Transverse colon (tissue), 4 donors: Measurements from ENCODE around the gene ISG20.

Experiments
- POLR2AphosphoS5 ChIP-seq, 3 donors: sonication (generic); formaldehyde crosslinking; IDR thresholded peaks; one replicate each; pipeline ENCODE4 v1.6.1; 2016; ENCODE audit warnings: antibody characterized with exemption in 3 of 3
- TF ChIP-seq, protein P1 (sequence below), 5 experiments: fragments of 200-600 bp in 3 of 5; fragments of 450-650 bp in 2 of 5; sonication (generic) in 3 of 5; IDR thresholded peaks; 1 replicate in 2 of 5; 2 replicates in 3 of 5; pipeline ENCODE4 v1.5.1; 2016 to 2017; ENCODE audit warnings: antibody characterized with exemption in 5 of 5, inconsistent platforms in 3 of 5, mild to moderate bottlenecking in 2 of 5, moderate library complexity in 1 of 5

- TF ChIP-seq, protein P1, sequence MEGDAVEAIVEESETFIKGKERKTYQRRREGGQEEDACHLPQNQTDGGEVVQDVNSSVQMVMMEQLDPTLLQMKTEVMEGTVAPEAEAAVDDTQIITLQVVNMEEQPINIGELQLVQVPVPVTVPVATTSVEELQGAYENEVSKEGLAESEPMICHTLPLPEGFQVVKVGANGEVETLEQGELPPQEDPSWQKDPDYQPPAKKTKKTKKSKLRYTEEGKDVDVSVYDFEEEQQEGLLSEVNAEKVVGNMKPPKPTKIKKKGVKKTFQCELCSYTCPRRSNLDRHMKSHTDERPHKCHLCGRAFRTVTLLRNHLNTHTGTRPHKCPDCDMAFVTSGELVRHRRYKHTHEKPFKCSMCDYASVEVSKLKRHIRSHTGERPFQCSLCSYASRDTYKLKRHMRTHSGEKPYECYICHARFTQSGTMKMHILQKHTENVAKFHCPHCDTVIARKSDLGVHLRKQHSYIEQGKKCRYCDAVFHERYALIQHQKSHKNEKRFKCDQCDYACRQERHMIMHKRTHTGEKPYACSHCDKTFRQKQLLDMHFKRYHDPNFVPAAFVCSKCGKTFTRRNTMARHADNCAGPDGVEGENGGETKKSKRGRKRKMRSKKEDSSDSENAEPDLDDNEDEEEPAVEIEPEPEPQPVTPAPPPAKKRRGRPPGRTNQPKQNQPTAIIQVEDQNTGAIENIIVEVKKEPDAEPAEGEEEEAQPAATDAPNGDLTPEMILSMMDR (IDR thresholded peaks at IDR 0.05): no peak
- no peak for TF ChIP-seq POLR2AphosphoS5 (IDR thresholded peaks at IDR 0.05)
These were observed 61.9 kb downstream of the ISG20 start for GRCh38 chr15:88700716-88701115.
